Measurements from ENCODE around the gene C19orf67. TPM values are rescaled to one million over a fixed set of nuclear protein-coding genes. Genes with fewer than 3 reads are reported as not detected.

Gene C19orf67
- total RNA-seq, 1 experiment from 2014 or later, result not detected

GRCh38 chr19:14062558-14062855 is 23.1 kb downstream of the C19orf67 start:
- intact Hi-C loops (cut with micrococcal nuclease), result no loop called here
- no peaks in the 10 kb centered on the region for H3K79me2 ChIP-seq (ENCODE audit: insufficient read depth, low read length)
- DNase-seq (ENCODE audit: low read depth, low spot score) (no peak), ATAC-seq (no peak)
- H3K27me3 ChIP-seq (ENCODE audit: insufficient read depth, low read length), result no peaks in the 10 kb centered on the region
- H3K27ac ChIP-seq (ENCODE audit: low read depth, low read length), result no peak overlapping the region
- H3K9ac ChIP-seq (ENCODE audit: low read length), result no peak overlapping the region
- H4K20me1 ChIP-seq (ENCODE audit: insufficient read depth), result no peaks in the 10 kb centered on the region
- H3K36me3 ChIP-seq (ENCODE audit: control insufficient read depth in 1 of 2, insufficient read depth in 2 of 2, low read length in 2 of 2), result no peaks in the 10 kb centered on the region
- no TSS peak for BruUV-seq (replicated peaks)
- H2AFZ ChIP-seq (ENCODE audit: low read depth, low read length, poor library complexity, severe bottlenecking), result no peak overlapping the region
- TF ChIP-seq ZBTB33 (IDR thresholded peaks at IDR 0.05; ENCODE audit: extremely low read depth, insufficient replicate concordance, low read length) (no peak), SRF (IDR thresholded peaks at IDR 0.05; ENCODE audit: low read depth) (no peak), YY1 (IDR thresholded peaks at IDR 0.05; ENCODE audit: extremely low read depth, insufficient replicate concordance, low read depth, low read length) (no peak), MAX (IDR thresholded peaks at IDR 0.05) (no peak), EGR1 (IDR thresholded peaks at IDR 0.05; ENCODE audit: low read depth) (no peak), ZNF274 (IDR thresholded peaks at IDR 0.05; ENCODE audit: low read depth, low read length) (no peak), CEBPB (IDR thresholded peaks at IDR 0.05; ENCODE audit: low read depth) (no peak), FOSL1 (IDR thresholded peaks at IDR 0.05; ENCODE audit: low read depth) (no peak), CBX3 (IDR thresholded peaks at IDR 0.05; ENCODE audit: low read depth) (no peak), EZH2 (IDR thresholded peaks at IDR 0.05) (no peak), CTCF (IDR thresholded peaks at IDR 0.05 in 2 of 3, conservative IDR thresholded peaks at IDR 0.05 in 1 of 3; ENCODE audit: borderline replicate concordance in 1 of 3, insufficient read depth in 1 of 3, low read depth in 2 of 3, low read length in 2 of 3) (no peak), ELF1 (IDR thresholded peaks at IDR 0.05; ENCODE audit: borderline replicate concordance, low read depth) (no peak), ATF3 (IDR thresholded peaks at IDR 0.05) (no peak), POLR2A (IDR thresholded peaks at IDR 0.05; ENCODE audit: borderline replicate concordance, extremely low read depth, insufficient read depth, insufficient read length) (no peak), ZFX (IDR thresholded peaks at IDR 0.05) (no peak), REST (IDR thresholded peaks at IDR 0.05; ENCODE audit: low read depth) (no peak), RAD21 (IDR thresholded peaks at IDR 0.05; ENCODE audit: low read depth) (no peak), JUND (IDR thresholded peaks at IDR 0.05) (no peak), EZH2phosphoT487 (IDR thresholded peaks at IDR 0.05; ENCODE audit: borderline replicate concordance) (no peak)
- no peaks in the 10 kb centered on the region for H3K9me3 ChIP-seq (ENCODE audit: control insufficient read depth in 1 of 2, insufficient read depth in 1 of 2, low read depth in 1 of 2, low read length in 2 of 2)
- H3K4me3 ChIP-seq (replicated peaks in 1 of 2; ENCODE audit: low read depth in 1 of 2, low read length in 2 of 2), result no peak overlapping the region
- CTCF ChIA-PET, result no interaction called here
- H3K4me1 ChIP-seq (ENCODE audit: control insufficient read depth in 1 of 2, insufficient read depth in 2 of 2, low read length in 2 of 2), result peaks cover 22 to 30% of the 10 kb centered on the region in 2 experiments
- RAD21 ChIA-PET (ENCODE audit: low non-redundant PET in 1 of 2, low total read pairs in 2 of 2, uncharacterized antibody in 2 of 2, unreplicated experiment in 2 of 2), result no interaction called here
- POLR2A ChIA-PET, result no interaction called here
- no peaks in the 10 kb centered on the region for H3K9me2 ChIP-seq (ENCODE audit: insufficient read depth)
- H3K4me2 ChIP-seq (ENCODE audit: low read length), result no peak overlapping the region
